Raji (cell line): ENCODE results near the gene SPATS2.

Experiments used
- POLR2A ChIP-seq: IDR thresholded peaks from 2 replicates; pipeline ENCODE4 v1.6.1; 2011; ENCODE audit warnings: low read depth, low read length, control low read depth; ENCODE audit not compliant: insufficient read depth

The SPATS2 gene

GRCh38 chr12:49543221-49543913 lies 176.1 kb downstream of the SPATS2 start:
- no peak for TF ChIP-seq POLR2A

GRCh38 chr12:49543914-49544815 lies 176.9 kb downstream of the SPATS2 start:
- TF ChIP-seq POLR2A = no peak

GRCh38 chr12:49545815-49546214 lies 178.6 kb downstream of the SPATS2 start:
- no peak for TF ChIP-seq POLR2A

GRCh38 chr12:49546481-49546880 lies 179.2 kb downstream of the SPATS2 start:
- no peak for TF ChIP-seq POLR2A

GRCh38 chr12:49547090-49547690 lies 179.9 kb downstream of the SPATS2 start:
- TF ChIP-seq POLR2A = no peak

GRCh38 chr12:49548481-49548821 lies 181.2 kb downstream of the SPATS2 start:
- TF ChIP-seq POLR2A = no peak

- TF ChIP-seq POLR2A = no peak
Measured at GRCh38 chr12:49548822-49549648, 181.8 kb downstream of the SPATS2 start.

GRCh38 chr12:49549735-49550692 lies 182.8 kb downstream of the SPATS2 start:
- no peak for TF ChIP-seq POLR2A

- TF ChIP-seq POLR2A = no peak
Measured at GRCh38 chr12:49550693-49551252, 183.5 kb downstream of the SPATS2 start.

- TF ChIP-seq POLR2A = no peak
Measured at GRCh38 chr12:49552014-49552413, 184.8 kb downstream of the SPATS2 start.

GRCh38 chr12:49552425-49552824 lies 185.2 kb downstream of the SPATS2 start:
- no peak for TF ChIP-seq POLR2A

- TF ChIP-seq POLR2A = no peak
Measured at GRCh38 chr12:49552899-49553298, 185.6 kb downstream of the SPATS2 start.

- TF ChIP-seq POLR2A = no peak
Measured at GRCh38 chr12:49553512-49554088, 186.3 kb downstream of the SPATS2 start.
